LHCN-M2 (cell line): ENCODE results near the gene MLF2. TPM values are rescaled to one million over a fixed set of nuclear protein-coding genes. Genes with fewer than 3 reads are reported as not detected.

Experiments
- DNase-seq: peaks from one replicate; pipeline ENCODE4 v3.0.0-alpha.2; 2012; ENCODE audit warnings: low read depth
- polyA plus RNA-seq: library from polyadenylated mRNA; unstranded; fragments of >200 nt; gene quantifications from one replicate; pipeline ENCODE4 v1.2.1, GENCODE V29; 2012; ENCODE audit warnings: missing spikeins
- total RNA-seq: library from RNA; depleted of rRNA; stranded (reverse); fragments of >200 nt; gene quantifications from 2 replicates; pipeline ENCODE4 v1.2.3, GENCODE V29; 2014; rRNA removed

MLF2 gene
- 304 and 308 TPM in 2 replicates for total RNA-seq
- polyA plus RNA-seq, result 250 TPM

- peak; percentile 98 for DNase-seq
Measured at GRCh38 chr12:6752921-6753771, at the start of gene MLF2. MLF2 (minus strand) TSS chr12:6753141; CDS start chr12:6752334, 807 bp downstream.

GRCh38 chr12:6799147-6799546 is 46.2 kb upstream of the MLF2 start:
- no peak for DNase-seq

GRCh38 chr12:6796576-6796975 is 43.6 kb upstream of the MLF2 start:
- DNase-seq, result no peak

GRCh38 chr12:6795088-6795487 is 42.1 kb upstream of the MLF2 start:
- no peak for DNase-seq

GRCh38 chr12:6792522-6793201 is 39.7 kb upstream of the MLF2 start:
- no peak for DNase-seq

- no peak for DNase-seq
Measured at GRCh38 chr12:6791931-6792520, 39.1 kb upstream of the MLF2 start.

GRCh38 chr12:6790496-6791150 is 37.7 kb upstream of the MLF2 start:
- DNase-seq, result no peak

GRCh38 chr12:6788972-6789924 is 36.3 kb upstream of the MLF2 start, which contains the start of gene CD4:
CD4 (plus strand) TSS chr12:6789528; CDS start chr12:6800139, 10,611 bp downstream.
- DNase-seq, result no peak

GRCh38 chr12:6787309-6787708 is 34.4 kb upstream of the MLF2 start:
- no peak for DNase-seq

GRCh38 chr12:6786416-6787094 is 33.6 kb upstream of the MLF2 start:
- no peak for DNase-seq

- DNase-seq, result no peak
Measured at GRCh38 chr12:6784761-6785160, 31.8 kb upstream of the MLF2 start.

- no peak for DNase-seq
Measured at GRCh38 chr12:6784296-6784695, 31.4 kb upstream of the MLF2 start.

- DNase-seq, result no peak
Measured at GRCh38 chr12:6783828-6784227, 30.9 kb upstream of the MLF2 start.

- no peak for DNase-seq
Measured at GRCh38 chr12:6782850-6783566, 30.1 kb upstream of the MLF2 start.

- DNase-seq, result no peak
Measured at GRCh38 chr12:6782119-6782518, 29.2 kb upstream of the MLF2 start.

- DNase-seq, result no peak
Measured at GRCh38 chr12:6780573-6780972, 27.6 kb upstream of the MLF2 start.

- DNase-seq, result no peak
Measured at GRCh38 chr12:6779708-6780432, 26.9 kb upstream of the MLF2 start.
